Ovary (tissue), 9 donors: ENCODE data around the gene PODXL2. TPM values are rescaled to one million over a fixed set of nuclear protein-coding genes. Genes with fewer than 3 reads are reported as not detected.

ENCODE experiments used
- DNase-seq, 5 donors: peaks; one replicate each; pipeline ENCODE4 v3.0.0-alpha.2; 2019 to 2020
- H3K27ac ChIP-seq, 2 donors: fragments of 200-600 bp; one replicate each; pipeline versions ENCODE4 v1.5.1 to v1.8.0; 2019 to 2022
- H3K27me3 ChIP-seq: fragments of 200-600 bp; one replicate; pipeline ENCODE4 v1.8.0; 2022
- H3K36me3 ChIP-seq: fragments of 200-600 bp; sonication (generic); one replicate; pipeline ENCODE4 v1.5.1; 2019
- H3K4me1 ChIP-seq: one replicate; pipeline ENCODE4 v1.8.1; 2013; ENCODE audit warnings: mild to moderate bottlenecking, moderate library complexity; ENCODE audit not compliant: insufficient read depth
- H3K4me3 ChIP-seq: fragments of 200-600 bp; sonication (generic); one replicate; pipeline ENCODE4 v1.5.1; 2017
- H3K9me3 ChIP-seq, 2 donors: fragments of 200-600 bp in 1 of 2; sonication (generic) in 1 of 2; one replicate each; pipeline versions ENCODE4 v1.5.1 to v1.8.1; 2013 to 2019; ENCODE audit warnings: mild to moderate bottlenecking in 1 of 2, moderate library complexity in 1 of 2
- EP300 ChIP-seq: sonication (generic); formaldehyde crosslinking; IDR thresholded peaks from one replicate; pipeline ENCODE4 v1.6.1; 2017; ENCODE audit warnings: antibody characterized with exemption
- POLR2A ChIP-seq: fragments of 450-650 bp; IDR thresholded peaks from one replicate; pipeline ENCODE4 v1.6.1; 2017; ENCODE audit warnings: antibody characterized with exemption, mild to moderate bottlenecking, moderate library complexity
- WGBS, 3 donors: extraction: QIAGEN DNeasy Blood & Tissue Kit in 1 of 3; methylation state at CpG; one replicate each; pipeline versions ENCODE4 v1.1.5 to v1.1.7; 2013 to 2017; 5-methylcytosine and 5-hydroxymethylcytosine counted together
- intact Hi-C, 4 donors: fragments of 100-400 bp; cut with DNase I; formaldehyde crosslinking; loops; one replicate each; pipeline versions ENCODE4 v1.11.0 to v1.15.1; 2022 to 2023
- polyA plus RNA-seq, 2 donors: library from polyadenylated mRNA; stranded (reverse); fragments of 200-250 nt in 1 of 2; fragments of 350-450 nt in 1 of 2; fragmentation: Illumina TruSeq in 1 of 2; extraction: RNeasy Lipid Tissue Mini Kit (QIAGEN cat#74804) in 1 of 2; gene quantifications; one replicate each; pipeline ENCODE4 v1.2.3, GENCODE V29; 2013 to 2014
- total RNA-seq, 7 donors: library from RNA; depleted of rRNA in 2 of 7; stranded (reverse); fragments of >200 nt in 2 of 7; fragmentation: NEBNext Ultra II Directional in 3 of 7; extraction: Animal tissue kit (Norgen Biotek cat#: 25700) in 3 of 7; gene quantifications; one replicate each; pipeline versions ENCODE4 v1.1.0 to v1.2.4, GENCODE V29; 2016 to 2023
- TF ChIP-seq, protein P1 (sequence below), 3 donors: fragments of 450-650 bp in 2 of 3; fragments of 200-600 bp in 1 of 3; IDR thresholded peaks; one replicate each; pipeline versions ENCODE4 v1.5.1 to v1.8.0; 2016 to 2022; ENCODE audit warnings: antibody characterized with exemption in 3 of 3, mild to moderate bottlenecking in 1 of 3
- donor health status: DM: no; HTN: no; CAD: no; lungs with moderate emphysema.
- donor health status: DM: no; HTN: no; CAD: no.
- donor health status: Bipolar disorder and iron deficiency.
- donor health status: DM: yes; HTN: yes; CAD: no.
- donor health status: DM: no; HTN: no; CAD: no.
- donor health status: DM: yes; HTN: yes; CAD: no.

The PODXL2 gene
- total and polyA plus RNA-seq, 9 donors, result 5.3 to 14.3 (median 8.9) TPM

DNA sequence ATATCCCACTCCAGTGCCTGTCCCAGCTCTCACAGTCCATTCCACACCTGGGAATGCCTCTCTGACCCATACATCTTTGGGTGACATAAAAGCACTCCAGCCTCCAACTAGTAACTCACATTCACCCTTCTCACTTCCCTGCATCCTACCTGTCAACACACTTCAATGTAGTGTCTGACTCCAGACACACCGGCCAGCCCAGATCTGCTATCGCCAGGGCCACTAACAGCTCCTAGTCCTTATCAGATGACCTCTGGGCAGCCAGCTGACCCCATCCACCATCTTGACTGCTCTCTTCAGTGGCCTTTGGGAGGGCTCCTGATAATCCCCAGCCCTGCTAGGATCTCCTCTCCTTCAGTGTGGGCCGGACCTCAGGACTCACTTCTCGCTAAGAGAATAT is 33.7 kb upstream of the PODXL2 start:
- Histone ChIP-seq H3K4me1 (peaks cover 2% of the 10 kb centered on the region), H3K4me3 (no peak overlapping the region), H3K9me3 (no peaks in the 10 kb centered on the region), H3K27me3 (no peaks in the 10 kb centered on the region), H3K36me3 (no peaks in the 10 kb centered on the region), H3K27ac (no peak overlapping the region)
- 66 to 73% (median 68%) methylated on average over 4 of the region's 4 CpGs for WGBS, 3 donors
- DNase-seq, result no peak
- no peak for TF ChIP-seq EP300
- no peak for TF ChIP-seq POLR2A
- TF ChIP-seq, protein P1, sequence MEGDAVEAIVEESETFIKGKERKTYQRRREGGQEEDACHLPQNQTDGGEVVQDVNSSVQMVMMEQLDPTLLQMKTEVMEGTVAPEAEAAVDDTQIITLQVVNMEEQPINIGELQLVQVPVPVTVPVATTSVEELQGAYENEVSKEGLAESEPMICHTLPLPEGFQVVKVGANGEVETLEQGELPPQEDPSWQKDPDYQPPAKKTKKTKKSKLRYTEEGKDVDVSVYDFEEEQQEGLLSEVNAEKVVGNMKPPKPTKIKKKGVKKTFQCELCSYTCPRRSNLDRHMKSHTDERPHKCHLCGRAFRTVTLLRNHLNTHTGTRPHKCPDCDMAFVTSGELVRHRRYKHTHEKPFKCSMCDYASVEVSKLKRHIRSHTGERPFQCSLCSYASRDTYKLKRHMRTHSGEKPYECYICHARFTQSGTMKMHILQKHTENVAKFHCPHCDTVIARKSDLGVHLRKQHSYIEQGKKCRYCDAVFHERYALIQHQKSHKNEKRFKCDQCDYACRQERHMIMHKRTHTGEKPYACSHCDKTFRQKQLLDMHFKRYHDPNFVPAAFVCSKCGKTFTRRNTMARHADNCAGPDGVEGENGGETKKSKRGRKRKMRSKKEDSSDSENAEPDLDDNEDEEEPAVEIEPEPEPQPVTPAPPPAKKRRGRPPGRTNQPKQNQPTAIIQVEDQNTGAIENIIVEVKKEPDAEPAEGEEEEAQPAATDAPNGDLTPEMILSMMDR (IDR thresholded peaks at IDR 0.05), result no peak
- intact Hi-C loops, result loop anchor here in 1 of 4 donors (10.0 kb wide), 1 partner anchor 79 kb away; the partner anchor contains the start of gene ABTB1

DNA sequence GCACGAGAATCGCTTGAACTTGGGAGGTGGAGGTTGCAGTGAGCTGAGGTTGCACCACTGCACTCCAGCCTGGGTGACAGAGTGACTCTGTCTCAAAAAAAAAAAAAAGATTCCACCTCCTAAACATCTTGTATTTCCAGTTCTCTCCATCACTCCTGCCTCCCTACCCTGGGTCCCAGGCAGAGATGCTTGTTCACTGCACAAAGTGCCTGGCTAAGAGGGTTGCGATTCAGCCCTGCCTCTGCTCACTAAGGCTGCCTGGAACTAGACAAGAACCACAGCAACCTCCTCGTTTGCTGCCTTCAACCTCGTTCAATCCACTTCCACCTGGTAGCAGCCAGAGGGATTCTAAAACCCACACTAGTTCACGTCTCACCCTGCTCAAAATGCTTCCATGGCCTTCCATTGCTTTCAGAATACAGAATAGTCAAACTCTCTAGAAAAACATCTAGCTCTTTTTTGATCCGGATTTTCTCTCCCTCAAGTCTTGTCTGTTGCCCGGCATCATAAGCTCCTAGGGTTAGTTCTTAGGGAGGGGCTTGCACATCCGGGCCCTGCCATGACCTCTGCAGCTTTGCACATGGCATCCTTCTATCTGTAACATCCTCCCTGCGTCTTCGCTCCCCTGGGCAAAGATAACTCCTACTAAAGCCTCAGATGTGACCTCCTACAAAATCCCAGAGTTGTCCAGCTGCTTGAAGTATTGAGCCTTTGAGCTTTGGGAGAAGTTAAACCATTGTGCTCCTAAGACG is 31.8 kb upstream of the PODXL2 start:
- no peak overlapping the region for H3K4me3 ChIP-seq
- H3K36me3 ChIP-seq, result no peaks in the 10 kb centered on the region
- no peak for DNase-seq
- WGBS, 3 donors, result 50 to 60% (median 51%) methylated on average over 12 of the region's 12 CpGs
- H3K9me3 ChIP-seq, result no peaks in the 10 kb centered on the region
- H3K27ac ChIP-seq, result no peak overlapping the region
- no peaks in the 10 kb centered on the region for H3K27me3 ChIP-seq
- TF ChIP-seq EP300 (no peak), POLR2A (no peak)
- TF ChIP-seq, protein P1 (IDR thresholded peaks at IDR 0.05), result no peak
- H3K4me1 ChIP-seq, result no peaks in the 10 kb centered on the region
- intact Hi-C loops, result loop anchor here in 1 of 4 donors (10.0 kb wide), 1 partner anchor 78 kb away; the partner anchor contains the start of gene ABTB1

DNA sequence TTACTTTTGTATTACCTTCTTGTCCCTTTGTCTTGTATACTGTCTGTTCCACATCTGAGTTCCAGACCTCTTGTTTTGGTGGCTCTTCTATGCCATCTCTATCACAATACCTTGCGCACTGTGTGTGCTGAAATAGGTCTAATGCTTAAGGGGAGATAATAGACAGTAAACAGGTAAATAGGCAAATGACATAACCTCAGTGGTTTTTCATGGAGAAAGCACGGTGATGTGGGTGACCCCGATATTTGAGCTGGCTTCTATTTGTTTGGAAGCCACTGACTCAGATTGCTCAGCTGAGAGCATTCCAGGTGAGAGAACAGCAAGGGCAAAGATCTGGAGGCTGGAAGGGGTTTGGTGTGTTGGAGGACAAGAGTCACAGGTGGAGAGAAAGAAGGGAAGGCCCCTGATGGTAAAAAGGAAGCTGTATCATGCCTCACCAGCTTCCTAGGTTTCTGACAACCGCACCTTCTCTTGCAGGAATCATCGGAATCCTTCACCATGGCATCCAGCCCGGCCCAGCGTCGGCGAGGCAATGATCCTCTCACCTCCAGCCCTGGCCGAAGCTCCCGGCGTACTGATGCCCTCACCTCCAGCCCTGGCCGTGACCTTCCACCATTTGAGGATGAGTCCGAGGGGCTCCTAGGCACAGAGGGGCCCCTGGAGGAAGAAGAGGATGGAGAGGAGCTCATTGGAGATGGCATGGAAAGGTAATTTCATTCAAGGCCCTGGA is 30.0 kb upstream of the PODXL2 start:
- H3K9me3 ChIP-seq, result no peaks in the 10 kb centered on the region
- no peaks in the 10 kb centered on the region for H3K4me1 ChIP-seq
- H3K4me3 ChIP-seq, result no peak overlapping the region
- H3K36me3 ChIP-seq, result no peaks in the 10 kb centered on the region
- no peaks in the 10 kb centered on the region for H3K27me3 ChIP-seq
- H3K27ac ChIP-seq, result no peak overlapping the region
- WGBS, 3 donors, result 44 to 48% (median 46%) methylated on average over 14 of the region's 14 CpGs
- intact Hi-C loops, result loop anchor here in 1 of 4 donors (10.0 kb wide), 1 partner anchor 76 kb away; the partner anchor contains the start of gene ABTB1
- no peak for TF ChIP-seq POLR2A
- no peak for TF ChIP-seq EP300
- TF ChIP-seq, protein P1 (IDR thresholded peaks at IDR 0.05), result no peak
- no peak for DNase-seq

DNA sequence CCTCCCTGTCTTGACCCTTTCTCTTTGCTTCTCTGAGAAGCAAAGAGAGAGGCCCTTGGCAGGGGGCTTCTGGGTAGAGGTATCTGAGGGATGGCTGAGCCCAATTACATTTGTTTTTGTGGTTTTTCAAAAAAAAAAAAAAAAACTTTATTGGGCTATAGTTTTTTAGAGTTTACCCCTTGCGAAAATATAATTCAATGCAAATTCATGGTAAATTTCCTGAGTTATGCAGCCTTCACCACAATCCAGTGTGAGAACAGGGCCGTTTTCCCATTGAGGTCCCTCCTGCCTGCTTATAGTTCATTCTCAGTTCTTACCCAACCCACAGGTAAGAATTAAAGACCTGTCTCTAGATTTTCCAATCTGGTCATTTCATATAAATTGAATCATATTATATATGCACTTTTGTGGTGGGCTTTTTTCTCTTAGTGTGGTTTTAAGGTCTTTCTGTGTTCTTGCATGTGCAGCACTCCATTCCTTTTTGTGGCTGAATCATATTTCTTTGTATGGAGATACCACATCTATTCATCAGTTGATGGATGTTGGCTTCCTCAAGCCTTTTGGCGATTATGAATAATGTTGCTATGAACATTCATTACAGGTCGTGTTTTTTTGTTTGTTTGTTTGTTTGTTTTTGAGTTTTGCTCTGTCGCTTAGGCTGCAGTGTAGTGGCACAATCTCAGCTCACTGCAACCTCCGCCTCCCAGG is 28.1 kb upstream of the PODXL2 start:
- WGBS, 3 donors, result 85 to 86% (median 86%) methylated on average over 6 of the region's 6 CpGs
- H3K27ac ChIP-seq, result no peak overlapping the region
- H3K9me3 ChIP-seq, result no peaks in the 10 kb centered on the region
- H3K27me3 ChIP-seq, result no peaks in the 10 kb centered on the region
- TF ChIP-seq, protein P1 (IDR thresholded peaks at IDR 0.05), result no peak
- TF ChIP-seq EP300, result no peak
- no peak for TF ChIP-seq POLR2A
- intact Hi-C loops, result no loop called here
- no peaks in the 10 kb centered on the region for H3K36me3 ChIP-seq
- no peaks in the 10 kb centered on the region for H3K4me1 ChIP-seq
- H3K4me3 ChIP-seq, result no peak overlapping the region
- no peak for DNase-seq
